GM10266 (cell line): ENCODE data around the gene SMYD4.

Source experiments
- DNase-seq: peaks from one replicate; pipeline ENCODE4 v3.0.0; 2012; ENCODE audit errors: extremely low spot score
- TF ChIP-seq, protein P1 (sequence below): IDR thresholded peaks from 2 replicates; pipeline ENCODE4 v1.5.1; 2012; ENCODE audit warnings: mild to moderate bottlenecking, low read depth; ENCODE audit not compliant: control insufficient read depth, insufficient read depth; ENCODE audit errors: missing control alignments

SMYD4 gene

GRCh38 chr17:1853698-1854097 lies 24.0 kb upstream of the SMYD4 start:
- no peak for DNase-seq
- TF ChIP-seq, protein P1, sequence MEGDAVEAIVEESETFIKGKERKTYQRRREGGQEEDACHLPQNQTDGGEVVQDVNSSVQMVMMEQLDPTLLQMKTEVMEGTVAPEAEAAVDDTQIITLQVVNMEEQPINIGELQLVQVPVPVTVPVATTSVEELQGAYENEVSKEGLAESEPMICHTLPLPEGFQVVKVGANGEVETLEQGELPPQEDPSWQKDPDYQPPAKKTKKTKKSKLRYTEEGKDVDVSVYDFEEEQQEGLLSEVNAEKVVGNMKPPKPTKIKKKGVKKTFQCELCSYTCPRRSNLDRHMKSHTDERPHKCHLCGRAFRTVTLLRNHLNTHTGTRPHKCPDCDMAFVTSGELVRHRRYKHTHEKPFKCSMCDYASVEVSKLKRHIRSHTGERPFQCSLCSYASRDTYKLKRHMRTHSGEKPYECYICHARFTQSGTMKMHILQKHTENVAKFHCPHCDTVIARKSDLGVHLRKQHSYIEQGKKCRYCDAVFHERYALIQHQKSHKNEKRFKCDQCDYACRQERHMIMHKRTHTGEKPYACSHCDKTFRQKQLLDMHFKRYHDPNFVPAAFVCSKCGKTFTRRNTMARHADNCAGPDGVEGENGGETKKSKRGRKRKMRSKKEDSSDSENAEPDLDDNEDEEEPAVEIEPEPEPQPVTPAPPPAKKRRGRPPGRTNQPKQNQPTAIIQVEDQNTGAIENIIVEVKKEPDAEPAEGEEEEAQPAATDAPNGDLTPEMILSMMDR: no peak

GRCh38 chr17:1852327-1852726 lies 22.6 kb upstream of the SMYD4 start:
- DNase-seq: no peak
- TF ChIP-seq, protein P1: no peak

DNA sequence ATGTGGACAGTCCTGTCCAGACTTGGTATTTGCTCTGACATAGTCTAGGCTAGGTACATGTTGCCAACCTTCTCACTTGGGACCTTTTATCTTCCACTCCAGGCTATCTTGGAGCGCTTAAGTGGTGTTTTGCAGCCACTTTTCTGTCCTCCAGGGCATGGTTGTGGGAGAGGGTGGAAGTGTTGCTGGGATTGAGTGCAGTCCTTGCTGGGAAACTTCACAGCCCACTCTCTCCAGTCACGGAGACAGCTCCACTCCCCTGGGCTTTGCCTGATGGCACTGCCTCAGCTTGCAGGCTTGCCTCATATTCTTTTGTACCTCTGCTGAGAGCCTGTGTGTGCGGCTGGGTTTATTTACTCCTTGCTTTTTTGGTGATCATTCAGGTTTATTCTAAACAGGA lies 17.5 kb upstream of the SMYD4 start:
- TF ChIP-seq, protein P1: no peak
- DNase-seq: no peak

GRCh38 chr17:1843947-1844346 lies 14.2 kb upstream of the SMYD4 start:
- TF ChIP-seq, protein P1: no peak

GRCh38 chr17:1839516-1839915 lies 9.8 kb upstream of the SMYD4 start:
- TF ChIP-seq, protein P1: no peak
- no peak for DNase-seq

More at GRCh38 chr17:1843947-1844346, 14.2 kb upstream of the SMYD4 start:
- no peak for DNase-seq

GRCh38 chr17:1834380-1835149 lies 4.9 kb upstream of the SMYD4 start:
- DNase-seq: peak; percentile 83
- TF ChIP-seq, protein P1: no peak

DNA sequence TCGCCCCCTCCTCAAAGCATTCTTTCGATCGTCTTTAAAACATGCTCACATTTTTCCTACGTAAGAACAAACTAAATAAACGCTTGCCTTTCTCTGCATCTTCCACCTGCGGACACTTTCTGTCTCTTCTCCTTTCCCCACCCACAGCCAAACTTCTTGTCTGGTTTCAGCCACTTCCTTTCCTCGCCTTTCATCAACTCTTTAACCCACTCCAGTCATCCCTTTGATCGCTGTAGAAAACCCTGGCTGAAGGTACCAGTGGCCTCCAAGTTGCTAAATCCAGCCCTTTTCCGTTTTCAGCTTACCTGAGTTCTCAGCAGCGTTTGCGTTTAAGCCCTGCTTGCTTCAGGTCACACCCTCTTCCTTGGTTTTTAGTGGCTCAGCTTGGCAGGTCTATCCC lies 586 bp upstream of the SMYD4 start:
- TF ChIP-seq, protein P1: no peak
- DNase-seq: peak; percentile 44
